IMR-90 (cell line): ENCODE results near the gene CYP39A1. TPM values are rescaled to one million over a fixed set of nuclear protein-coding genes. Genes with fewer than 3 reads are reported as not detected.

Source experiments
- ATAC-seq: fragments of 200-7000 bp; cut with Tn5 transposase; 2 replicates; pipeline ENCODE4 v1.9.1; 2020; ENCODE audit warnings: low read depth, mild to moderate bottlenecking, moderate library complexity
- BruUV-seq: library from RNA; stranded (reverse); fragments of 400-500 nt; replicated peaks from 2 replicates; lab custom pipeline; 2021; lab: Mats Ljungman, UMichigan
- CTCF ChIA-PET: fragments of 300-600 bp; formaldehyde crosslinking; extraction: SDS; loops from one replicate; lab custom pipeline; 2021; ENCODE audit warnings: antibody characterized with exemption; lab: Yijun Ruan, JAX
- POLR2A ChIA-PET: fragments of 300-600 bp; sonication (Branson Sonifier 250); formaldehyde crosslinking; loops from one replicate; lab custom pipeline; 2022; ENCODE audit warnings: antibody characterized with exemption; ENCODE audit not compliant: unreplicated experiment; lab: Charles Lee
- DNase-seq: peaks from one replicate; pipeline ENCODE4 v3.0.0; 2013
- H2AFZ ChIP-seq: replicated peaks from 2 replicates; pipeline ENCODE3; 2013; ENCODE audit warnings: low read length, mild to moderate bottlenecking; ENCODE audit not compliant: poor library complexity
- H2AK5ac ChIP-seq: 2 replicates; pipeline ENCODE4 v1.6.1; 2013; ENCODE audit warnings: low read depth, low read length, inconsistent platforms
- H2AK9ac ChIP-seq: replicated peaks from 2 replicates; pipeline ENCODE3; 2013; ENCODE audit warnings: mild to moderate bottlenecking, low read depth, low read length, moderate library complexity; ENCODE audit not compliant: poor library complexity
- H2BK120ac ChIP-seq: 2 replicates; pipeline ENCODE4 v1.6.1; 2013; ENCODE audit warnings: low read depth, low read length, inconsistent platforms
- H2BK15ac ChIP-seq: 3 replicates; pipeline ENCODE4 v1.6.1; 2013; ENCODE audit warnings: low read depth, low read length, inconsistent platforms
- H2BK20ac ChIP-seq: 2 replicates; pipeline ENCODE4 v1.6.1; 2013; ENCODE audit warnings: low read depth, mild to moderate bottlenecking, inconsistent platforms, low read length, moderate library complexity
- H2BK5ac ChIP-seq: 2 replicates; pipeline ENCODE4 v1.6.1; 2013; ENCODE audit warnings: mild to moderate bottlenecking, low read depth, low read length, inconsistent platforms; ENCODE audit not compliant: poor library complexity, severe bottlenecking
- H3K14ac ChIP-seq: replicated peaks from 2 replicates; pipeline ENCODE4 v1.6.1; 2013; ENCODE audit warnings: low read depth, low read length, inconsistent platforms
- H3K18ac ChIP-seq: 2 replicates; pipeline ENCODE4 v1.6.1; 2013; ENCODE audit warnings: low read depth, low read length, control low read depth
- H3K23ac ChIP-seq: 2 replicates; pipeline ENCODE4 v1.6.1; 2013; ENCODE audit warnings: low read depth, low read length, inconsistent platforms
- H3K27ac ChIP-seq: 2 replicates; pipeline ENCODE4 v1.5.1; 2013; ENCODE audit warnings: mild to moderate bottlenecking, control low read depth, low read length; ENCODE audit not compliant: insufficient read depth
- H3K27me3 ChIP-seq: 2 replicates; pipeline ENCODE4 v1.6.1; 2013; ENCODE audit warnings: low read length; ENCODE audit not compliant: control insufficient read depth, insufficient read depth
- H3K36me3 ChIP-seq: 2 replicates; pipeline ENCODE4 v1.6.1; 2013; ENCODE audit warnings: low read length, mixed read lengths; ENCODE audit not compliant: control insufficient read depth, insufficient read depth
- H3K4ac ChIP-seq: 2 replicates; pipeline ENCODE4 v1.6.1; 2013; ENCODE audit warnings: low read depth, low read length, inconsistent platforms
- H3K4me1 ChIP-seq: 2 replicates; pipeline ENCODE4 v1.6.1; 2013; ENCODE audit warnings: low read length, mixed read lengths; ENCODE audit not compliant: control insufficient read depth, insufficient read depth
- H3K4me2 ChIP-seq: 2 replicates; pipeline ENCODE4 v1.6.1; 2013; ENCODE audit warnings: low read depth, mild to moderate bottlenecking, control low read depth, low read length, moderate library complexity
- H3K4me3 ChIP-seq: 2 replicates; pipeline ENCODE4 v1.5.1; 2013; ENCODE audit warnings: low read depth, mild to moderate bottlenecking, control low read depth, low read length, moderate library complexity; ENCODE audit not compliant: insufficient read depth
- H3K56ac ChIP-seq: 2 replicates; pipeline ENCODE4 v1.6.1; 2013; ENCODE audit warnings: low read length, inconsistent platforms; ENCODE audit not compliant: insufficient read depth; ENCODE audit errors: extremely low read depth
- H3K79me1 ChIP-seq, 2 experiments: 2 replicates each; pipeline ENCODE4 v1.6.1; 2013; ENCODE audit warnings: low read length in 2 of 2, inconsistent platforms in 1 of 2, low read depth in 1 of 2
- H3K9ac ChIP-seq: 2 replicates; pipeline ENCODE4 v1.6.1; 2013; ENCODE audit warnings: low read depth, low read length, control low read depth
- H3K9me1 ChIP-seq: 2 replicates; pipeline ENCODE4 v1.6.1; 2013; ENCODE audit warnings: low read length, inconsistent platforms; ENCODE audit not compliant: insufficient read depth
- H3K9me3 ChIP-seq: 2 replicates; pipeline ENCODE4 v1.6.1; 2013; ENCODE audit warnings: low read length; ENCODE audit not compliant: control insufficient read depth, insufficient read depth
- H4K20me1 ChIP-seq: 2 replicates; pipeline ENCODE4 v1.6.1; 2013; ENCODE audit warnings: low read length, inconsistent platforms; ENCODE audit not compliant: insufficient read depth
- H4K5ac ChIP-seq: 2 replicates; pipeline ENCODE4 v1.6.1; 2013; ENCODE audit warnings: mild to moderate bottlenecking, low read depth, low read length, control low read depth
- H4K8ac ChIP-seq, 2 experiments: 2 replicates each; pipeline ENCODE4 v1.6.1; 2013; ENCODE audit warnings: low read depth in 2 of 2, low read length in 2 of 2, control low read depth in 1 of 2, inconsistent platforms in 1 of 2
- H4K91ac ChIP-seq: 2 replicates; pipeline ENCODE4 v1.6.1; 2013; ENCODE audit warnings: low read depth, low read length, inconsistent platforms; ENCODE audit not compliant: insufficient read depth
- FOS ChIP-seq: fragments of 150-350 bp; IDR thresholded peaks from 2 replicates; pipeline ENCODE4 v1.6.1; 2016; ENCODE audit warnings: low read depth, low read length
- MAFK ChIP-seq: IDR thresholded peaks from 2 replicates; pipeline ENCODE4 v1.6.1; 2012; ENCODE audit warnings: low read depth, low read length, improper control_type of control experiment
- MXI1 ChIP-seq: IDR thresholded peaks from 2 replicates; pipeline ENCODE4 v1.6.1; 2012; ENCODE audit warnings: low read depth, mild to moderate bottlenecking, low read length, moderate library complexity, borderline replicate concordance
- NFE2L2 ChIP-seq: fragments of 150-350 bp; IDR thresholded peaks from 2 replicates; pipeline ENCODE4 v1.6.1; 2016; ENCODE audit warnings: low read depth, mild to moderate bottlenecking, low read length
- POLR2A ChIP-seq: IDR thresholded peaks from 2 replicates; pipeline ENCODE4 v1.6.1; 2012; ENCODE audit warnings: mild to moderate bottlenecking, low read depth, low read length
- RAD21 ChIP-seq: IDR thresholded peaks from 2 replicates; pipeline ENCODE4 v1.6.1; 2012; ENCODE audit warnings: low read length, improper control_type of control experiment
- RFX5 ChIP-seq: IDR thresholded peaks from 2 replicates; pipeline ENCODE4 v1.8.0; 2012; ENCODE audit warnings: low read depth, mild to moderate bottlenecking, low read length, moderate library complexity
- WGBS, 2 experiments: methylation state at CpG; one replicate each; pipeline versions ENCODE4 v1.1.5 to v1.1.7; 2013; ENCODE audit warnings: missing lambda C conversion rate in 2 of 2; ENCODE audit not compliant: insufficient read length in 1 of 2; ENCODE audit errors: extremely low coverage in 2 of 2; 5-methylcytosine and 5-hydroxymethylcytosine counted together
- dilution Hi-C: fragments of 300-500 bp; cut with HindIII; formaldehyde crosslinking; loops from one replicate; pipeline ENCODE4 v1.14.3; 2018; ENCODE audit warnings: low sequenced_read_pairs; ENCODE audit not compliant: unreplicated experiment
- in situ Hi-C: fragments of 300-500 bp; cut with MboI; formaldehyde crosslinking; loops from 3 replicates; pipeline ENCODE4 v1.14.3; 2019; ENCODE audit warnings: low sequenced_read_pairs, inconsistent platforms, mixed read lengths
- intact Hi-C: fragments of 100-400 bp; cut with micrococcal nuclease; formaldehyde crosslinking; loops from 2 replicates; pipeline ENCODE4 v1.10.0; 2022
- polyA plus RNA-seq, 3 experiments: library from polyadenylated mRNA; depleted of rRNA; stranded (reverse); fragments of >200 nt; gene quantifications; 2 replicates each; pipeline ENCODE4 v1.2.3, GENCODE V29; 2012; ENCODE audit warnings: low replicate concordance in 1 of 3
- total RNA-seq: library from RNA; depleted of rRNA; stranded (reverse); fragments of >200 nt; gene quantifications from 2 replicates; pipeline ENCODE4 v1.2.3, GENCODE V29; 2012
- TF ChIP-seq, protein P1 (sequence below): fragments of 150-350 bp; IDR thresholded peaks from 2 replicates; pipeline ENCODE4 v1.6.1; 2016; ENCODE audit warnings: low read depth, mild to moderate bottlenecking, low read length, moderate library complexity, borderline replicate concordance

The CYP39A1 gene
- total and polyA plus RNA-seq, 2 of the 4 experiments (the other 2 are of a cell fraction), result 0.03 TPM; not detected in 1

GRCh38 chr6:46513533-46513932, 139.1 kb downstream of the CYP39A1 start:
- Histone ChIP-seq H3K9me1 (no peaks in the 10 kb centered on the region), H3K79me1 (no peaks in the 10 kb centered on the region), H3K4me3 (no peak overlapping the region), H2AFZ (no peak overlapping the region), H3K23ac (no peak overlapping the region), H3K18ac (no peak overlapping the region), H3K4ac (no peak overlapping the region), H4K20me1 (no peaks in the 10 kb centered on the region), H4K5ac (no peak overlapping the region), H3K36me3 (no peaks in the 10 kb centered on the region), H2BK120ac (no peak overlapping the region), H2BK5ac (no peak overlapping the region), H4K91ac (no peak overlapping the region), H3K56ac (no peak overlapping the region), H3K14ac (no peak overlapping the region), H4K8ac (no peak overlapping the region), H3K4me1 (no peaks in the 10 kb centered on the region), H3K9ac (no peak overlapping the region), H3K27ac (no peak overlapping the region), H2AK9ac (no peak overlapping the region), H3K9me3 (no peaks in the 10 kb centered on the region), H2BK15ac (no peak overlapping the region), H2BK20ac (no peak overlapping the region), H2AK5ac (no peak overlapping the region), H3K4me2 (no peak overlapping the region), H3K27me3 (no peaks in the 10 kb centered on the region)
- in situ Hi-C loops (no loop called here), intact Hi-C loops (no loop called here), dilution Hi-C loops (no loop called here)
- no CpG with 5 or more reads among the region's 2 CpGs for WGBS, 2 experiments
- ChIA-PET CTCF (interaction anchor here (0.6 to 1.1 kb wide), 2 partner anchors 22 to 47 kb away, joined by 3 to 7 read pairs; partner anchors contain the start of gene RCAN2), POLR2A (no interaction called here)
- DNase-seq, result no peak
- no TSS peak for BruUV-seq
- TF ChIP-seq POLR2A (no peak), NFE2L2 (no peak), RAD21 (no peak), MXI1 (no peak), RFX5 (no peak), MAFK (no peak), FOS (no peak)
- TF ChIP-seq, protein P1, sequence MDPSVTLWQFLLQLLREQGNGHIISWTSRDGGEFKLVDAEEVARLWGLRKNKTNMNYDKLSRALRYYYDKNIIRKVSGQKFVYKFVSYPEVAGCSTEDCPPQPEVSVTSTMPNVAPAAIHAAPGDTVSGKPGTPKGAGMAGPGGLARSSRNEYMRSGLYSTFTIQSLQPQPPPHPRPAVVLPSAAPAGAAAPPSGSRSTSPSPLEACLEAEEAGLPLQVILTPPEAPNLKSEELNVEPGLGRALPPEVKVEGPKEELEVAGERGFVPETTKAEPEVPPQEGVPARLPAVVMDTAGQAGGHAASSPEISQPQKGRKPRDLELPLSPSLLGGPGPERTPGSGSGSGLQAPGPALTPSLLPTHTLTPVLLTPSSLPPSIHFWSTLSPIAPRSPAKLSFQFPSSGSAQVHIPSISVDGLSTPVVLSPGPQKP, result no peak
- no peak for ATAC-seq
